Smooth muscle cell of the umbilical artery (primary cell): ENCODE data around the gene ACOT9. TPM values are rescaled to one million over a fixed set of nuclear protein-coding genes. Genes with fewer than 3 reads are reported as not detected.

ENCODE experiments used
- total RNA-seq: library from RNA; depleted of rRNA; stranded (reverse); fragments of >200 nt; gene quantifications from 2 replicates; pipeline ENCODE4 v1.2.3, GENCODE V29; 2014

ACOT9 gene, protein sequence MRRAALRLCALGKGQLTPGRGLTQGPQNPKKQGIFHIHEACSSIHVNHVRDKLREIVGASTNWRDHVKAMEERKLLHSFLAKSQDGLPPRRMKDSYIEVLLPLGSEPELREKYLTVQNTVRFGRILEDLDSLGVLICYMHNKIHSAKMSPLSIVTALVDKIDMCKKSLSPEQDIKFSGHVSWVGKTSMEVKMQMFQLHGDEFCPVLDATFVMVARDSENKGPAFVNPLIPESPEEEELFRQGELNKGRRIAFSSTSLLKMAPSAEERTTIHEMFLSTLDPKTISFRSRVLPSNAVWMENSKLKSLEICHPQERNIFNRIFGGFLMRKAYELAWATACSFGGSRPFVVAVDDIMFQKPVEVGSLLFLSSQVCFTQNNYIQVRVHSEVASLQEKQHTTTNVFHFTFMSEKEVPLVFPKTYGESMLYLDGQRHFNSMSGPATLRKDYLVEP
- 43.9 and 60.7 TPM in 2 replicates for total RNA-seq

DNA sequence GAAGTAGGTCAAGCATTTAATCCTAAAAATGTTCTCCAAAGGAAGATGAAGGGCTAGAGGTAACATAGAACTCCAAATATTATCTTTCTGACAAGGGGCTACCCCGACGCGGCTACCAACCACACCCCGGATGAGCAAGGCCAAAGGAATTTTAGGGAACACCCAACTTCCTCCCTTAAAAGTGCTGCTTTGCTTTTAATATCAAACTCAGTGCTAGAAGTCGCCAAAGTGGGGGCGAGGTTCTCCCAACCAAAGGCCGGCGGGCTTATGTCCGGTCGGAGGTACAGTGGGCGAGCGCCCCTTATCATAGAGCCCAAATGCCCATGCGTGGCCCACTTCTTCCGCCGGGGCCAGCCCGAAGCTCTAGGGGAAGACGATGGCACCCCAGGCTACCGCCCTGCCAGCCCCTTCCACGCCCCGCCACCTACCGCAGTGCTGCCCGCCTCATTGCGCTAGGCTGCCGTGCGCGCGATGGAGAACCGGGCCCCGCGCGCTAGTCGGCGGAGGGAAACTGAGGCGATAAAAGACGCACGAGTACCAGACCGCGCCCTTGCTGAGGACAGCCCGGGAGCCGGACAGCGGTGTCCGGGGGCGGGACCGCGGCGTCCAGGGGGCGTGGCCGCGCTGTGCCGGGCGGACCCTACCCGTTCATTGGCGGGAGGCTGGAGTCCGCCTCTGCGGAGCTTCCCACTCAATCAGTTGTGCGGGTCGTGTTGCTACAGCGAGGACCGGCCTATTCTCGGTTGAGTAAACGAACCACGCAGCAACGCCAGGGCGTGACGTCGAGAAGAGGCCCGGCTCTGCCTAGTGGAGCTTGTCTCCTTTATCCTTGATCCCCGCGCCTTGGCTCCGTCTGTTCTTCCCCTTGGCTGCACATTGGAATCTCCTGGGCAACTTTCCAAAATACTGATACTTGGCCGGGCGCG lies at the start of gene ACOT9:
TSS of gene ACOT9 (minus strand) at position 580 of the 926 bp plus-strand sequence. CDS start at position 448, 132 bp downstream.

DNA sequence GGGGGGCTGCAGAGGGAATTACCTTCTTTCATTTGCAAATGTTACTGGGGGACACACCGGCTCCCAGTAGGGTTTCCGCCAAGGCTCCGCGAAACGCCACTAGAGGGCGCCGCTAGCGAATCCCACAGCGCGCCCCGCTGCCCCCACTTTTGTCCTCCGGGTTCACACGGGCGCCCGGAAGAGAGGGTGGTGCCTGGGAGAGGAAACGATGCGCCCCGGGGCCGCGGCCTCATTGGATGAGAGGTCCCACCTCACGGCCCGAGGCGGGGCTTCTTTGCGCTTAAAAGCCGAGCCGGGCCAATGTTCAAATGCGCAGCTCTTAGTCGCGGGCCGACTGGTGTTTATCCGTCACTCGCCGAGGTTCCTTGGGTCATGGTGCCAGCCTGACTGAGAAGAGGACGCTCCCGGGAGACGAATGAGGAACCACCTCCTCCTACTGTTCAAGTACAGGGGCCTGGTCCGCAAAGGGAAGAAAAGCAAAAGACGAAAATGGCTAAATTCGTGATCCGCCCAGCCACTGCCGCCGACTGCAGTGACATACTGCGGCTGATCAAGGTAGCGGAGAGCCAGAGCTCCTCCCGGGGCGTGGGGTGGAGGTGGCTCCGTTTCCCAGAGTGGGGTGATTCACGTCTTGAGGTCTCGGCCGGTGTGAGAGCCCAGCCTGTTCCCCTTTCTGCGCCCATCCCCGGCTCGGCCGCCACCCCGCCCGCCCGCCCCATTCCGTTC lies 40.0 kb upstream of the ACOT9 start, which contains the start of gene SAT1:
TSS of gene SAT1 (plus strand) at position 311 of the 726 bp plus-strand sequence. CDS start at position 490, 179 bp downstream.

DNA sequence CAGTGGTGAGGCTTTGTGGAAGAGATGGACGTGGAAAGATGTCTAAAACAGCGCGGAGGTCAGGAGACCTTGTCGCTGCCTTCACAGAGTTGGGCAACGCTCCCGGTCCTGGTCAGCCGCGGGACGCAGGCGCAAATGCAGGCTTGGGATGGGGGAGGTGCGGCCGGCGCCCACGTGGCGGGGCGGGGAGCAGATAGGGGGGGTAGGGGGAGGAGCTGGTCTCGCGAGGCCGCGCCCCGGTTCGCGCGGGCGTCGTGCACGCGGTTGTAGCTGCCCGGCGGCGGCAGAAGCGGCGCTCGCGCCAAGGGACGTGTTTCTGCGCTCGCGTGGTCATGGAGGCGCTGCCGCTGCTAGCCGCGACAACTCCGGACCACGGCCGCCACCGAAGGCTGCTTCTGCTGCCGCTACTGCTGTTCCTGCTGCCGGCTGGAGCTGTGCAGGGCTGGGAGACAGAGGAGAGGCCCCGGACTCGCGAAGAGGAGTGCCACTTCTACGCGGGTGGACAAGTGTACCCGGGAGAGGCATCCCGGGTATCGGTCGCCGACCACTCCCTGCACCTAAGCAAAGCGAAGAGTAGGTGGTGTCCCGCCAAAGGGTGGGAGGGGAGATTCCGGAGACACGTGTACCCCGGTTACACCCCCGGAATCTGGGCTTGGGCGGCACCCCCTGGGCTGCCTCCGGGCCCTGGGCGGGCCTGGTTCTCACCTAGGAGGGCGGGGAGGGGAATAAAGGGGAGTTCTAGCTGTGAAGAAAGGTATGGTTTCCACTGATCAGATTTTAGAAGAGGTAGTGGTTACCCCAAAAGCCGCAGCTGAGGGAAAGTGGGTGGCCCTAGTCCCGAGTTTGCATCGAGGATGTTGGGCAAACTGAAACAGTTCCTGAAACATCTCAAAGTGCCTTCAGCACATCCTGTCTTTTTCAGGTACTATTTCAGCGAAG lies 75.6 kb downstream of the ACOT9 start, which contains the start of gene PRDX4:
TSS of gene PRDX4 (plus strand) at position 255 of the 939 bp plus-strand sequence. CDS start at position 333, 78 bp downstream.

Other genes starting within 250 kb of the ACOT9 start
- 174 and 333 TPM in 2 replicates for gene PRDX4, start 75.8 kb downstream of the ACOT9 start, total RNA-seq
- gene SAT1, start 39.9 kb upstream of the ACOT9 start, total RNA-seq: 115 and 131 TPM in 2 replicates
- gene APOO, start 164.7 kb upstream of the ACOT9 start, total RNA-seq: 8.3 and 9.8 TPM in 2 replicates
- not detected in 2 replicates for gene CXorf58, start 164.7 kb upstream of the ACOT9 start, total RNA-seq